ENCODE results near the gene CLASRP. TPM values are rescaled to one million over a fixed set of nuclear protein-coding genes. Genes with fewer than 3 reads are reported as not detected.
"Not testable (repeated sequence)": the region's sequence is repeated elsewhere in the genome, so short reads cannot be mapped to it uniquely, and the experiment has no call there.

The CLASRP gene
- total RNA-seq, 3 donors from 2014 or later, result 49.9 to 80.3 (median 57.0) TPM

DNA sequence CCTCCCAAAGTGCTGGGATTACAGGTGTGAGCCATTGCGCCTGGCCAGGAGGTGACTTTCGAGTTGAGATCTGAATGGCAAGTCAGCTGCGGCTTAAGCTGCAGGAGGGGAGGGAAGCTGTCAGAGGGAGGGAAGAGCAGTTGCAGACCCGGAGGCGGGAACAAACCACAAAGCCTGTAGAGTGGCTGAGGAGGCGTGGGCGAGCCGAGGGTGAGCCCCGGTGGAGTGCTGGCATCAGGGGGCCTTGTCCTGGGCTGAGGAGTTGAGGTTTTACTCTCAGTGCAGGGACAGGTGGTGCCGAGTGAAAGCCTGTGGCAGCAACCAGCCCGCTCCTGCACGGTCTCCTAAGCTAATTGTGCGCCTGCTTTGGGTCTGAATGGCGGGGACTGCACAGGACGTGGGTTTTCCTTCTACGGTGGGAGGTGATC is 78.3 kb downstream of the CLASRP start:
- H3K27me3 ChIP-seq, result no peaks in the 10 kb centered on the region
- no peaks in the 10 kb centered on the region for H3K9me3 ChIP-seq
- H3K36me3 ChIP-seq, result no peaks in the 10 kb centered on the region
- H3K4me3 ChIP-seq, result peak overlapping the region in 1 of 3 donors; percentile 24
- peaks cover 4 to 15% of the 10 kb centered on the region in 2 donors for H3K4me1 ChIP-seq
- TF ChIP-seq, protein P1, sequence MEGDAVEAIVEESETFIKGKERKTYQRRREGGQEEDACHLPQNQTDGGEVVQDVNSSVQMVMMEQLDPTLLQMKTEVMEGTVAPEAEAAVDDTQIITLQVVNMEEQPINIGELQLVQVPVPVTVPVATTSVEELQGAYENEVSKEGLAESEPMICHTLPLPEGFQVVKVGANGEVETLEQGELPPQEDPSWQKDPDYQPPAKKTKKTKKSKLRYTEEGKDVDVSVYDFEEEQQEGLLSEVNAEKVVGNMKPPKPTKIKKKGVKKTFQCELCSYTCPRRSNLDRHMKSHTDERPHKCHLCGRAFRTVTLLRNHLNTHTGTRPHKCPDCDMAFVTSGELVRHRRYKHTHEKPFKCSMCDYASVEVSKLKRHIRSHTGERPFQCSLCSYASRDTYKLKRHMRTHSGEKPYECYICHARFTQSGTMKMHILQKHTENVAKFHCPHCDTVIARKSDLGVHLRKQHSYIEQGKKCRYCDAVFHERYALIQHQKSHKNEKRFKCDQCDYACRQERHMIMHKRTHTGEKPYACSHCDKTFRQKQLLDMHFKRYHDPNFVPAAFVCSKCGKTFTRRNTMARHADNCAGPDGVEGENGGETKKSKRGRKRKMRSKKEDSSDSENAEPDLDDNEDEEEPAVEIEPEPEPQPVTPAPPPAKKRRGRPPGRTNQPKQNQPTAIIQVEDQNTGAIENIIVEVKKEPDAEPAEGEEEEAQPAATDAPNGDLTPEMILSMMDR (IDR thresholded peaks at IDR 0.05), result no peak
- no peak for DNase-seq (ENCODE audit: low spot score in 2 of 2)
- intact Hi-C loops (cut with DNase I; ENCODE audit: low total_unique reads), result loop anchor here (10.0 kb wide), 1 partner anchor 52 kb away; no protein-coding TSS in a partner anchor
- H3K27ac ChIP-seq, result peak overlapping the region; percentile 61 to 67

DNA sequence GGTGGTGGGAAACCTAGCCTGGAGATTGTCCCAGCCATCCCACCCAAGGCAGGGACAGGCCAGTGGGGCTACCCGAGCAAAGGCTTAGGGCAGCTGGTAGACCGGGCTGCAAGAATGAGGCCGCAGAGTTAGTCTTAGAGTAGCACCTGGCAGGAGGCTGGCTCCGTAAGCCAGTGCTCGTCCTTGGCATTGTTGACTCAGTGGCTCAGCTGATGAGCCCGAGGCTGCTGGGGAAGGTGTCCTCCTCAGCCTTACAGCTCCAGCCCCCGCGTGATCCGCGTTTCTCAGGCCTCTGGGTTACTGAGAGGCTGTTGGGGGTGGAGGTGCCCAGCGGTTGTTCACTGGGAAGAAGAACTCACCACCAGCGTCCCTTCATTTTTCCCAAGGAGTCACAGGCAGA is 78.8 kb downstream of the CLASRP start:
- H3K4me3 ChIP-seq, result peak overlapping the region in 1 of 3 donors; percentile 24
- peak overlapping the region; percentile 61 to 67 for H3K27ac ChIP-seq
- H3K4me1 ChIP-seq, result peaks cover 4 to 15% of the 10 kb centered on the region in 2 donors
- intact Hi-C loops (cut with DNase I; ENCODE audit: low total_unique reads), result loop anchor here (10.0 kb wide), 1 partner anchor 53 kb away; no protein-coding TSS in a partner anchor
- DNase-seq (ENCODE audit: low spot score in 2 of 2), result peak in 1 of 2 donors; percentile 77
- no peaks in the 10 kb centered on the region for H3K9me3 ChIP-seq
- TF ChIP-seq POLR2AphosphoS5 (IDR thresholded peaks at IDR 0.05) (no peak), POLR2A (IDR thresholded peaks at IDR 0.05) (no peak)
- TF ChIP-seq, protein P1 (IDR thresholded peaks at IDR 0.05), result no peak
- no peaks in the 10 kb centered on the region for H3K27me3 ChIP-seq
- no peaks in the 10 kb centered on the region for H3K36me3 ChIP-seq

- Histone ChIP-seq H3K27ac (peak overlapping the region; percentile 61 to 67), H3K27me3 (no peaks in the 10 kb centered on the region), H3K4me1 (peaks cover 4 to 19% of the 10 kb centered on the region in 2 donors), H3K36me3 (no peaks in the 10 kb centered on the region), H3K9me3 (no peaks in the 10 kb centered on the region), H3K4me3 (no peak overlapping the region)
- TF ChIP-seq POLR2AphosphoS5 (IDR thresholded peaks at IDR 0.05), result no peak
- TF ChIP-seq, protein P1 (IDR thresholded peaks at IDR 0.05), result no peak
- TF ChIP-seq POLR2A (IDR thresholded peaks at IDR 0.05), result no peak
- DNase-seq (ENCODE audit: low spot score in 2 of 2), result no peak
- intact Hi-C loops (cut with DNase I; ENCODE audit: low total_unique reads), result loop anchor here (10.0 kb wide), 1 partner anchor 53 kb away; no protein-coding TSS in a partner anchor
Observed at GRCh38 chr19:45118106-45118505, 79.3 kb downstream of the CLASRP start.

- H3K27me3 ChIP-seq; DNase-seq (ENCODE audit: low spot score in 2 of 2); H3K36me3 ChIP-seq; H3K9me3 ChIP-seq; H3K4me3 ChIP-seq: not testable (repeated sequence)
- peak overlapping the region; percentile 61 to 67 for H3K27ac ChIP-seq
- intact Hi-C loops (cut with DNase I; ENCODE audit: low total_unique reads), result loop anchor here (10.0 kb wide), 1 partner anchor 54 kb away; no protein-coding TSS in a partner anchor
- H3K4me1 ChIP-seq, result peaks cover 4 to 22% of the 10 kb centered on the region in 2 donors
Observed at GRCh38 chr19:45118591-45119355, 79.9 kb downstream of the CLASRP start.

DNA sequence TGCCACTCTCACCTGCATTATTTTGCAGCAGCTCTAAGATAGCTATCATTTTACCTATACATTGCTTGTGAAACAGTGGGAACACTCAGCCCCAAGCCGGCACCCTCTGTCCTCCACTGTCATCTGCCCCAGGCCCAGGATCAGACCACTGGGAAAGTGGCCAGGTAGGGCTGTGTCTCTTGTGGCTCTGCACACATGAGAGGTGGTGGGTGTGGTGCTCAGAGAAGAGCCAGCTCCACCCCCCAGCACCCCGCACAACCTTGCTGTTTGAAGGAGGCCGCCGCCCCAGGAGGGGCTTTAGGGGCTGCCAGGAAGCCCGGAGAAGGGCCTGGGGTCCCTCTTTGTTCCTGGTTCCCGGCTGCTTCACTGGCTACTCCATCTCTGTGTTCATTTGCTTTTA is 80.7 kb downstream of the CLASRP start:
- H3K9me3 ChIP-seq, result no peaks in the 10 kb centered on the region
- H3K27ac ChIP-seq, result no peak overlapping the region
- no peaks in the 10 kb centered on the region for H3K36me3 ChIP-seq
- intact Hi-C loops (cut with DNase I; ENCODE audit: low total_unique reads), result loop anchor here (10.0 kb wide), 1 partner anchor 55 kb away; no protein-coding TSS in a partner anchor
- DNase-seq (ENCODE audit: low spot score in 2 of 2), result no peak
- H3K4me3 ChIP-seq, result no peak overlapping the region
- peaks cover 4 to 20% of the 10 kb centered on the region in 2 donors for H3K4me1 ChIP-seq
- no peaks in the 10 kb centered on the region for H3K27me3 ChIP-seq
- TF ChIP-seq POLR2AphosphoS5 (IDR thresholded peaks at IDR 0.05) (no peak), POLR2A (IDR thresholded peaks at IDR 0.05) (no peak)
- TF ChIP-seq, protein P1 (IDR thresholded peaks at IDR 0.05), result no peak

Other genes with a start within 250 kb of the CLASRP start
- 100 to 1,000 TPM in 1 of 3 donors, 10 to 100 TPM in 2; 17.1 to 102 (median 75.4) TPM for gene BCAM, start 229.9 kb upstream of the CLASRP start, total RNA-seq
- gene NECTIN2, start 192.7 kb upstream of the CLASRP start, total RNA-seq, result 100 to 1,000 TPM in 1 of 3 donors, 10 to 100 TPM in 2; 28.0 to 114 (median 86.6) TPM
- 10 to 100 TPM; 32.9 to 48.2 (median 39.7) TPM for gene TOMM40, start 147.8 kb upstream of the CLASRP start, total RNA-seq
- 1,000 to 10,000 TPM in 2 of 3 donors, 100 to 1,000 TPM in 1; 439 to 1,162 (median 1,092) TPM for gene APOE, start 133.2 kb upstream of the CLASRP start, total RNA-seq
- 100 to 1,000 TPM in 1 of 3 donors, 10 to 100 TPM in 2; 59.0 to 285 (median 78.7) TPM for gene APOC1, start 124.4 kb upstream of the CLASRP start, total RNA-seq
- gene APOC4, start 96.8 kb upstream of the CLASRP start, total RNA-seq, result not detected
- 10 to 100 TPM in 1 of 3 donors, under 1 TPM in 1, not detected in 1; 0.48 to 10.7 TPM for gene APOC2, start 93.0 kb upstream of the CLASRP start, total RNA-seq
- gene CLPTM1, start 83.7 kb upstream of the CLASRP start, total RNA-seq, result 10 to 100 TPM; 42.0 to 70.5 (median 60.2) TPM
- gene RELB, start 37.6 kb upstream of the CLASRP start, total RNA-seq, result 10 to 100 TPM in 1 of 3 donors, 1 to 10 TPM in 2; 5.8 to 12.5 (median 8.2) TPM
- 1 to 10 TPM in 2 of 3 donors, under 1 TPM in 1; 0.98 to 1.9 (median 1.3) TPM for gene ZNF296, start 37.4 kb downstream of the CLASRP start, total RNA-seq
- 10 to 100 TPM; 21.3 to 35.1 (median 22.1) TPM for gene GEMIN7, start 40.2 kb downstream of the CLASRP start, total RNA-seq
- 10 to 100 TPM; 18.6 to 50.8 (median 33.8) TPM for gene PPP1R37, start 54.1 kb downstream of the CLASRP start, total RNA-seq
- gene NKPD1, start 121.9 kb downstream of the CLASRP start, total RNA-seq, result 1 to 10 TPM in 2 of 3 donors, under 1 TPM in 1; 0.16 to 1.3 (median 1.0) TPM
- gene TRAPPC6A, start 139.2 kb downstream of the CLASRP start, total RNA-seq, result 10 to 100 TPM; 29.5 to 54.4 (median 34.7) TPM
- 10 to 100 TPM; 10.2 to 13.0 (median 10.6) TPM for gene BLOC1S3, start 139.7 kb downstream of the CLASRP start, total RNA-seq
- gene EXOC3L2, start 206.4 kb downstream of the CLASRP start, total RNA-seq, result 1 to 10 TPM in 1 of 3 donors, under 1 TPM in 2; 0.44 to 2.3 (median 0.64) TPM
- 10 to 100 TPM; 11.0 to 20.0 (median 19.2) TPM for gene MARK4, start 212.2 kb downstream of the CLASRP start, total RNA-seq

Measured in breast epithelium (tissue), 4 donors.